ENCODE data around the gene NAV2. TPM values are rescaled to one million over a fixed set of nuclear protein-coding genes. Genes with fewer than 3 reads are reported as not detected.

NAV2 gene
- total RNA-seq, 1 experiment from 2014 or later: 15.6 TPM

- no peak for DNase-seq (ENCODE audit: low read depth)
Observed at GRCh38 chr11:19867064-19867463, 154.4 kb downstream of the NAV2 start.

GRCh38 chr11:19868281-19868821, 155.7 kb downstream of the NAV2 start:
- peak; percentile 88 for DNase-seq (ENCODE audit: low read depth)

- DNase-seq (ENCODE audit: low read depth): peak; percentile 31
Observed at GRCh38 chr11:19868871-19869270, 156.2 kb downstream of the NAV2 start.

GRCh38 chr11:19869466-19869865, 156.8 kb downstream of the NAV2 start:
- DNase-seq (ENCODE audit: low read depth): no peak

- DNase-seq (ENCODE audit: low read depth): no peak
Observed at GRCh38 chr11:19869946-19870589, 157.4 kb downstream of the NAV2 start.

- no peak for DNase-seq (ENCODE audit: low read depth)
Observed at GRCh38 chr11:19871531-19871930, 158.9 kb downstream of the NAV2 start.

- DNase-seq (ENCODE audit: low read depth): no peak
Observed at GRCh38 chr11:19872512-19873145, 160.0 kb downstream of the NAV2 start.

GRCh38 chr11:19873730-19874129, 161.1 kb downstream of the NAV2 start:
- DNase-seq (ENCODE audit: low read depth): no peak

GRCh38 chr11:19874266-19874665, 161.6 kb downstream of the NAV2 start:
- DNase-seq (ENCODE audit: low read depth): no peak

GRCh38 chr11:19876750-19877149, 164.1 kb downstream of the NAV2 start:
- no peak for DNase-seq (ENCODE audit: low read depth)

GRCh38 chr11:19878520-19878919, 165.9 kb downstream of the NAV2 start:
- DNase-seq (ENCODE audit: low read depth): no peak

GRCh38 chr11:19879307-19880087, 166.9 kb downstream of the NAV2 start:
- DNase-seq (ENCODE audit: low read depth): no peak

- no peak for DNase-seq (ENCODE audit: low read depth)
Observed at GRCh38 chr11:19880088-19880345, 167.4 kb downstream of the NAV2 start.

GRCh38 chr11:19881177-19881576, 168.5 kb downstream of the NAV2 start:
- no peak for DNase-seq (ENCODE audit: low read depth)

GRCh38 chr11:19882356-19882755, 169.7 kb downstream of the NAV2 start:
- no peak for DNase-seq (ENCODE audit: low read depth)

- DNase-seq (ENCODE audit: low read depth): no peak
Observed at GRCh38 chr11:19886498-19886897, 173.9 kb downstream of the NAV2 start.

- no peak for DNase-seq (ENCODE audit: low read depth)
Observed at GRCh38 chr11:19887842-19888241, 175.2 kb downstream of the NAV2 start.

- peak; percentile 63 for DNase-seq (ENCODE audit: low read depth)
Observed at GRCh38 chr11:19889531-19889930, 176.9 kb downstream of the NAV2 start.

GRCh38 chr11:19890308-19890707, 177.7 kb downstream of the NAV2 start:
- peak; percentile 97 for DNase-seq (ENCODE audit: low read depth)

GRCh38 chr11:19891022-19891421, 178.4 kb downstream of the NAV2 start:
- peak; percentile 8 for DNase-seq (ENCODE audit: low read depth)

GRCh38 chr11:19892387-19892786, 179.8 kb downstream of the NAV2 start:
- peak; percentile 59 for DNase-seq (ENCODE audit: low read depth)

- no peak for DNase-seq (ENCODE audit: low read depth)
Observed at GRCh38 chr11:19892876-19893275, 180.2 kb downstream of the NAV2 start.

GRCh38 chr11:19894404-19894803, 181.8 kb downstream of the NAV2 start:
- DNase-seq (ENCODE audit: low read depth): no peak

Measured in M059J (cell line).